ENCODE data around the gene LRMDA. TPM values are rescaled to one million over a fixed set of nuclear protein-coding genes. Genes with fewer than 3 reads are reported as not detected.

Gene LRMDA
- total RNA-seq, 2 experiments from 2014 or later: not detected

DNA sequence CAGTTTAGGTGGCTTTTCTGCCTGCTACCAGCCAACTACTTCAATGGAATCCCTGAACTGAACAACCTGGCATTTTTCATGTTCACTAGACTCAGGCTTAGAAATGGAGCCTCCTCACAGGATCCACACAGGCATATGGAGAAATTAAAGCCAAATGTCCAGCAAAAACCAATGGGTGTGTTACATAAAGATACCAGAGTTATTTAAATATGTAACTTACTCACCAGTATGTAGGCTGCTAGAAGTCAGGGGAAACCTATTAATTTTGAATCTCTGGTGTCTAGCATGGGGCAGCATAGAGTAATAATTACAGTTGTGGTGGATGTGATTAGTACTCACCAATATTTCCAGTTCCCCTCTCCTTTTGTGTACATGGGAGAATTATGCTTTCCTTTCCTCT is 383.6 kb downstream of the LRMDA start:
- no peak overlapping the region for H3K4me3 ChIP-seq (ENCODE audit: low read length)
- no peaks in the 10 kb centered on the region for H3K4me1 Mint-ChIP-seq (ENCODE audit: low read depth)
- peaks cover 0 to 5% of the 10 kb centered on the region in 2 experiments for H3K27me3 ChIP-seq (ENCODE audit: control insufficient read depth in 1 of 2, insufficient read depth in 2 of 2, low read length in 2 of 2)
- no peaks in the 10 kb centered on the region for H3K4me1 ChIP-seq (ENCODE audit: insufficient read depth, low read length)
- ATAC-seq (ENCODE audit: poor library complexity) (no peak), DNase-seq (no peak)
- ChIA-PET CTCF (no interaction called here), POLR2A (no interaction called here)
- no peak overlapping the region for H3K4me3 Mint-ChIP-seq
- intact Hi-C loops (cut with DNase I, micrococcal nuclease): no loop called here
- TF ChIP-seq, protein P1, sequence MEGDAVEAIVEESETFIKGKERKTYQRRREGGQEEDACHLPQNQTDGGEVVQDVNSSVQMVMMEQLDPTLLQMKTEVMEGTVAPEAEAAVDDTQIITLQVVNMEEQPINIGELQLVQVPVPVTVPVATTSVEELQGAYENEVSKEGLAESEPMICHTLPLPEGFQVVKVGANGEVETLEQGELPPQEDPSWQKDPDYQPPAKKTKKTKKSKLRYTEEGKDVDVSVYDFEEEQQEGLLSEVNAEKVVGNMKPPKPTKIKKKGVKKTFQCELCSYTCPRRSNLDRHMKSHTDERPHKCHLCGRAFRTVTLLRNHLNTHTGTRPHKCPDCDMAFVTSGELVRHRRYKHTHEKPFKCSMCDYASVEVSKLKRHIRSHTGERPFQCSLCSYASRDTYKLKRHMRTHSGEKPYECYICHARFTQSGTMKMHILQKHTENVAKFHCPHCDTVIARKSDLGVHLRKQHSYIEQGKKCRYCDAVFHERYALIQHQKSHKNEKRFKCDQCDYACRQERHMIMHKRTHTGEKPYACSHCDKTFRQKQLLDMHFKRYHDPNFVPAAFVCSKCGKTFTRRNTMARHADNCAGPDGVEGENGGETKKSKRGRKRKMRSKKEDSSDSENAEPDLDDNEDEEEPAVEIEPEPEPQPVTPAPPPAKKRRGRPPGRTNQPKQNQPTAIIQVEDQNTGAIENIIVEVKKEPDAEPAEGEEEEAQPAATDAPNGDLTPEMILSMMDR (IDR thresholded peaks at IDR 0.05): no peak
- H3K27ac Mint-ChIP-seq: no peak overlapping the region
- H3K36me3 ChIP-seq (ENCODE audit: insufficient read depth, low read length): no peaks in the 10 kb centered on the region
- no peaks in the 10 kb centered on the region for H3K9me3 ChIP-seq (ENCODE audit: control insufficient read depth in 1 of 2, insufficient read depth in 1 of 2, low read length in 2 of 2)
- no peak overlapping the region for H3K27ac ChIP-seq (ENCODE audit: low read depth in 1 of 2, low read length in 2 of 2)
- no peaks in the 10 kb centered on the region for H3K36me3 Mint-ChIP-seq (ENCODE audit: low read depth)
- no peaks in the 10 kb centered on the region for H3K9me3 Mint-ChIP-seq
- peaks cover 50% of the 10 kb centered on the region for H3K27me3 Mint-ChIP-seq

DNA sequence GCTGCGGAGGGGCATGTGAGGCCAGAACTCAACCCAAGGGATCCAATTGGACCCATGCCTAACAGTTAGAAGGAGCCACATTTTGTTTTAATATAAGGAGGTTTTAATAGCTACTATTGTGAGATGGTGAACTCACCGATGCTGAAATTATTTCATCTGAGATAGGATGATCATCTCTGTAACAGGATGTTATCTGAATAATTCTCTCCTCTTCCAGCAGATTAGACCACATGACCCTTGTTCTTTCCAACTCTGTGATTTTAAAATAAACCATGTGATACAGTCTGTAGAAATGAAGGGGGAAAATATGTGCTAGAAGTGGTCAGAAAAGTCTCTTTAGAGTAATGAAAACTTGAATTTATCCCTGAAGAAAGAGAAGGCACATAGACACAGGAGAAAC is 385.8 kb downstream of the LRMDA start:
- Histone ChIP-seq H3K9me3 (ENCODE audit: control insufficient read depth in 1 of 2, insufficient read depth in 1 of 2, low read length in 2 of 2) (no peaks in the 10 kb centered on the region), H3K36me3 (ENCODE audit: insufficient read depth, low read length) (no peaks in the 10 kb centered on the region), H3K4me1 (ENCODE audit: insufficient read depth, low read length) (no peaks in the 10 kb centered on the region), H3K27me3 (ENCODE audit: control insufficient read depth in 1 of 2, insufficient read depth in 2 of 2, low read length in 2 of 2) (peaks cover 0 to 5% of the 10 kb centered on the region in 2 experiments), H3K4me3 (ENCODE audit: low read length) (no peak overlapping the region), H3K27ac (ENCODE audit: low read depth in 1 of 2, low read length in 2 of 2) (no peak overlapping the region)
- ChIA-PET CTCF (no interaction called here), POLR2A (no interaction called here)
- intact Hi-C loops (cut with DNase I, micrococcal nuclease): no loop called here
- no peak for ATAC-seq (ENCODE audit: poor library complexity)
- H3K27ac Mint-ChIP-seq: no peak overlapping the region
- peaks cover 44% of the 10 kb centered on the region for H3K27me3 Mint-ChIP-seq
- no peak overlapping the region for H3K4me3 Mint-ChIP-seq
- peaks cover 5% of the 10 kb centered on the region for H3K9me3 Mint-ChIP-seq
- H3K4me1 Mint-ChIP-seq (ENCODE audit: low read depth): no peaks in the 10 kb centered on the region
- DNase-seq: no peak
- TF ChIP-seq, protein P1 (IDR thresholded peaks at IDR 0.05): no peak
- no peaks in the 10 kb centered on the region for H3K36me3 Mint-ChIP-seq (ENCODE audit: low read depth)

DNA sequence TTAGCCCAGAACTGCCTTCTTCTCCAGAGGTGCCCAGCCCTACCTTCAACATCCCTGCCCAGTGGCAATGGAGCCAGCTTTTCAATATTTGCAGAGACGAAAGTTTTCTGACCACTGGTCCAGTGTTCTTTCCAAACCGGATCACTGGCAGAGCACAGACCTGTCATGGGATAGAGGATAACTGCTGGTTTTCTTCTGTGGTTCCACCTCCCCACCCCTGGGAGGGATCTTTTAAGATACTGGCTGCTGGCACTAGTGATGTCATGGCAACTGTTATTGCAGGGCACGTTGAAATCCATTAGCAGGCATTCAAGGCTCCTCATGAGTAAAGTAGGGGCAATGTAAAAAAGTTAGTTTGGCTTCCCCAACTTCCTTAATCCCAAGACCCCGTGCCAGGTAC is 387.1 kb downstream of the LRMDA start:
- Histone ChIP-seq H3K9me3 (ENCODE audit: control insufficient read depth in 1 of 2, insufficient read depth in 1 of 2, low read length in 2 of 2) (no peaks in the 10 kb centered on the region), H3K27ac (ENCODE audit: low read depth in 1 of 2, low read length in 2 of 2) (no peak overlapping the region), H3K4me3 (ENCODE audit: low read length) (no peak overlapping the region), H3K27me3 (ENCODE audit: control insufficient read depth in 1 of 2, insufficient read depth in 2 of 2, low read length in 2 of 2) (peaks cover 0 to 5% of the 10 kb centered on the region in 2 experiments), H3K36me3 (ENCODE audit: insufficient read depth, low read length) (no peaks in the 10 kb centered on the region), H3K4me1 (ENCODE audit: insufficient read depth, low read length) (no peaks in the 10 kb centered on the region)
- Mint-ChIP-seq H3K4me1 (ENCODE audit: low read depth) (no peaks in the 10 kb centered on the region), H3K4me3 (no peak overlapping the region), H3K27me3 (peaks cover 38% of the 10 kb centered on the region), H3K36me3 (ENCODE audit: low read depth) (no peaks in the 10 kb centered on the region), H3K9me3 (peaks cover 5% of the 10 kb centered on the region), H3K27ac (no peak overlapping the region)
- TF ChIP-seq, protein P1 (IDR thresholded peaks at IDR 0.05): no peak
- CTCF ChIA-PET: no interaction called here
- intact Hi-C loops (cut with DNase I, micrococcal nuclease): no loop called here
- no peak for ATAC-seq (ENCODE audit: poor library complexity)
- DNase-seq: no peak
- POLR2A ChIA-PET: no interaction called here
